Limb (tissue), 2 donors: ENCODE results near the gene TNPO1.

ENCODE experiments used
- DNase-seq, 2 donors: peaks; one replicate each; pipeline ENCODE4 v3.0.0-alpha.2; 2016; ENCODE audit errors: extremely low spot score in 2 of 2

TNPO1 gene

GRCh38 chr5:72818866-72819534 lies 2.5 kb downstream of the TNPO1 start:
- peak; percentile 66 to 73 for DNase-seq

GRCh38 chr5:72821776-72822175 lies 5.3 kb downstream of the TNPO1 start:
- no peak for DNase-seq

GRCh38 chr5:72822944-72823343 lies 6.5 kb downstream of the TNPO1 start:
- no peak for DNase-seq

GRCh38 chr5:72829707-72830106 lies 13.2 kb downstream of the TNPO1 start:
- no peak for DNase-seq

- DNase-seq: no peak
Measured at GRCh38 chr5:72830362-72830761, 13.9 kb downstream of the TNPO1 start.

- DNase-seq: no peak
Measured at GRCh38 chr5:72831685-72832084, 15.2 kb downstream of the TNPO1 start.

- DNase-seq: no peak
Measured at GRCh38 chr5:72834924-72835323, 18.5 kb downstream of the TNPO1 start.

GRCh38 chr5:72835633-72836032 lies 19.2 kb downstream of the TNPO1 start:
- no peak for DNase-seq

GRCh38 chr5:72836810-72837209 lies 20.3 kb downstream of the TNPO1 start:
- DNase-seq: no peak

- no peak for DNase-seq
Measured at GRCh38 chr5:72837524-72838096, 21.1 kb downstream of the TNPO1 start.

- DNase-seq: no peak
Measured at GRCh38 chr5:72840041-72840440, 23.6 kb downstream of the TNPO1 start.

GRCh38 chr5:72841756-72842535 lies 25.5 kb downstream of the TNPO1 start:
- DNase-seq: no peak

- no peak for DNase-seq
Measured at GRCh38 chr5:72842816-72843215, 26.4 kb downstream of the TNPO1 start.

GRCh38 chr5:72844218-72844603 lies 27.8 kb downstream of the TNPO1 start:
- DNase-seq: no peak

- no peak for DNase-seq
Measured at GRCh38 chr5:72845889-72846288, 29.4 kb downstream of the TNPO1 start.

GRCh38 chr5:72846483-72846882 lies 30.0 kb downstream of the TNPO1 start:
- DNase-seq: no peak

- DNase-seq: no peak
Measured at GRCh38 chr5:72847439-72847838, 31.0 kb downstream of the TNPO1 start.

- peak; percentile 89 to 92 for DNase-seq
Measured at GRCh38 chr5:72847989-72848473, 31.6 kb downstream of the TNPO1 start.

- peak; percentile 45 to 76 for DNase-seq
Measured at GRCh38 chr5:72848474-72849428, 32.3 kb downstream of the TNPO1 start.

GRCh38 chr5:72849546-72849945 lies 33.1 kb downstream of the TNPO1 start:
- DNase-seq: no peak

GRCh38 chr5:72850113-72850512 lies 33.7 kb downstream of the TNPO1 start:
- DNase-seq: no peak
